ENCODE results near the gene WNT6.

The WNT6 gene

GRCh38 chr2:218878926-218879761 is 19.5 kb downstream of the WNT6 start:
- no peak for DNase-seq (ENCODE audit: low read depth in 1 of 2, low spot score in 1 of 2)
- in situ Hi-C loops (cut with HindIII; ENCODE audit: low pct_unique_long_range_greater_than_20kb, low sequenced_read_pairs), result no loop called here
- no peak for TF ChIP-seq JUND (IDR thresholded peaks at IDR 0.05; ENCODE audit: low read depth)

DNA sequence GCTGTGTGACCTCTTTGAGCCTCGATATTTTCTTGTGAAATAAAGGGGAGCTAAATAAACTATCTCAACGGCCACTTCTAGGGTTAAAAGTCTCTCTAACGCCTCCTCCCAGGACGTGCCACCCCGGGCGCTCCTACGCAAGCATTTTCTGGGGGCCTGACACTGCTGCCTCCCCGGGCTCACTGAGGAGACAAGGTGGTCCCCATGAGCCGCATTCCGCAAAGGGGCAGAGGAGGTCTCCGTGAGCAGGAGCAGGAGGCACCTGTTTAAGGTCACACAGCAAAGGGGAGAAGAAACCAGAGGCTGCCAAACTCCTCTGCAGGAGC is 20.1 kb downstream of the WNT6 start:
- no peak for TF ChIP-seq JUND (IDR thresholded peaks at IDR 0.05; ENCODE audit: low read depth)
- in situ Hi-C loops (cut with HindIII; ENCODE audit: low pct_unique_long_range_greater_than_20kb, low sequenced_read_pairs), result no loop called here

DNA sequence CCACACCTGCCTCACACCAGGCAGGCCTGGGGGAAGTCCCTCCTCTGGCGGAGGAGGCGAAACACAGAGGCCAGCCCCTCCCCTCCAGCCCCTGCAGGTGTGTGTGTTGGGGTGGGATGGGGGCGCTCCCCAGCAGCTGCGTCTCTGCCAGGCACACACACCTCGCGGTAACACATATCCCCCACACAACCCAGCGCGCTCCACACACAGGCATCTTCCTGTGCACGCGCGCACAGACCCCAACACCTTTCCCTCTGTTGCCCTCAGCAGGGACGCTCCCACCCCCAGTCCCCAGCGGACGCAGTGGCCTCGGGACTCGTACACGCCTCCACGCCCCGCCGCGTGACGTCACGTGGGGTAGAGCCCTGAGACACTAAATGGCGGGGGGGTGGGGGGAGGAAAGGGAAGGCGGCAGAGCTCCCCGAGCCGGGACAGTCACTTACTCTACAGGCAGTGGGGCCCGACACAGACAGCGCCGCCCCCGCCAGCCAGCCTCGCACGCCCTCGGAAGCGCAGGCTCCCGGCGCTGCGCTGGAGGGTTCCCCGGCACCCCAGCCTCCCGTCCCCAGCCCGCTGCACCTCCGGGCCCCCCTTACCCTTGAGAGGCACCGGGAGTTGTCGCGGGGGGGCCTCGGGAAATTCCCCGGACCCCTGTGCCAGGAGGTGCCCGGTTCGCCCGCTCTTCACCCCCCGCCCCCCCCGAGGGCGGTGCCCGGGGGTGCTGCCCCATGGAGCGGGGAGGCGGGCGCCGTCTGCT is 20.7 kb downstream of the WNT6 start, which contains the start of gene WNT10A:
Gene WNT10A (plus strand): TSS at position 751 of the 757 bp plus-strand sequence. CDS start 144 bp downstream, outside the sequence.
- TF ChIP-seq JUND (IDR thresholded peaks at IDR 0.05; ENCODE audit: low read depth), result no peak
- in situ Hi-C loops (cut with HindIII; ENCODE audit: low pct_unique_long_range_greater_than_20kb, low sequenced_read_pairs), result no loop called here

More for the DNA sequence above, 20.1 kb downstream of the WNT6 start:
- DNase-seq (ENCODE audit: low read depth in 1 of 2, low spot score in 1 of 2), result no peak

DNA sequence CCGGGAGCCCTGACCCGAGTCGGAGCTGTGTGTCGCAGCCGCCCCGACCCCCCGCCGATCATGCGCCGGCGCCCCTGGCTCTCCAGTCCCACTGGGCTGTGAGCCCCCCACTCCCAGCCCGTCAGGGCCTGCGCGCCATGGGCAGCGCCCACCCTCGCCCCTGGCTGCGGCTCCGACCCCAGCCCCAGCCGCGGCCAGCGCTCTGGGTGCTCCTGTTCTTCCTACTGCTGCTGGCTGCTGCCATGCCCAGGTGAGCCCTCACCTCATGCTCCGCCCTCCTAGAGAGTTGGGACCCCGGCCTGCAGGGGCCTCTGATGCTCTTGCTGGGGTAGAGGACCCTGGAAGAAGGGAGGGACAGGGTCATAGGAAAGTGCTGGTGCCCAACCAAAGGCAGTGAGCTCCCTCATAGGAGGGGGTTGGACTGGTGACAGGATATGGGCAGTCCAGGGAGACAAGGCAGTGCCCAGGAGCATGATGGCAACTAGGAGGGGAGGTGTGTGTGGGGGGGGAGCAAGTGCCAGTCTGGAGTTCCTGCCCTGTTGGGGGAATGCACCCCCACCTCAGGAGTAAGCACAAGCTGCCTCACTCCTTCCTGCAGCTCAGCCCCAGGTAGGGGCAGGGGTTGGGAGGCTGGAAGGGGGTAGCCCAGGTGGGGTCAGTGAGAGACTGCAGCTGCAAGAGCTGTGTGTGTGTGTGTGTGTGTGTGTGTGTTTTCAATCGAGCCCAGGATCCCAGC is 21.4 kb downstream of the WNT6 start:
- in situ Hi-C loops (cut with HindIII; ENCODE audit: low pct_unique_long_range_greater_than_20kb, low sequenced_read_pairs), result no loop called here
- TF ChIP-seq JUND (IDR thresholded peaks at IDR 0.05; ENCODE audit: low read depth), result no peak
- no peak for DNase-seq (ENCODE audit: low read depth in 1 of 2, low spot score in 1 of 2)

More for the DNA sequence above, 20.7 kb downstream of the WNT6 start, which contains the start of gene WNT10A:
- no peak for DNase-seq (ENCODE audit: low read depth in 1 of 2, low spot score in 1 of 2)

GRCh38 chr2:218881744-218882460 is 22.3 kb downstream of the WNT6 start:
- no peak for DNase-seq (ENCODE audit: low read depth in 1 of 2, low spot score in 1 of 2)
- in situ Hi-C loops (cut with HindIII; ENCODE audit: low pct_unique_long_range_greater_than_20kb, low sequenced_read_pairs), result no loop called here
- no peak for TF ChIP-seq JUND (IDR thresholded peaks at IDR 0.05; ENCODE audit: low read depth)

- no peak for TF ChIP-seq JUND (IDR thresholded peaks at IDR 0.05; ENCODE audit: low read depth)
- no peak for DNase-seq (ENCODE audit: low read depth in 1 of 2, low spot score in 1 of 2)
- in situ Hi-C loops (cut with HindIII; ENCODE audit: low pct_unique_long_range_greater_than_20kb, low sequenced_read_pairs), result no loop called here
Observed at GRCh38 chr2:218882461-218882816, 22.8 kb downstream of the WNT6 start.

- TF ChIP-seq JUND (IDR thresholded peaks at IDR 0.05; ENCODE audit: low read depth), result no peak
- in situ Hi-C loops (cut with HindIII; ENCODE audit: low pct_unique_long_range_greater_than_20kb, low sequenced_read_pairs), result no loop called here
- DNase-seq (ENCODE audit: low read depth in 1 of 2, low spot score in 1 of 2), result no peak
Observed at GRCh38 chr2:218882866-218883366, 23.3 kb downstream of the WNT6 start.

DNA sequence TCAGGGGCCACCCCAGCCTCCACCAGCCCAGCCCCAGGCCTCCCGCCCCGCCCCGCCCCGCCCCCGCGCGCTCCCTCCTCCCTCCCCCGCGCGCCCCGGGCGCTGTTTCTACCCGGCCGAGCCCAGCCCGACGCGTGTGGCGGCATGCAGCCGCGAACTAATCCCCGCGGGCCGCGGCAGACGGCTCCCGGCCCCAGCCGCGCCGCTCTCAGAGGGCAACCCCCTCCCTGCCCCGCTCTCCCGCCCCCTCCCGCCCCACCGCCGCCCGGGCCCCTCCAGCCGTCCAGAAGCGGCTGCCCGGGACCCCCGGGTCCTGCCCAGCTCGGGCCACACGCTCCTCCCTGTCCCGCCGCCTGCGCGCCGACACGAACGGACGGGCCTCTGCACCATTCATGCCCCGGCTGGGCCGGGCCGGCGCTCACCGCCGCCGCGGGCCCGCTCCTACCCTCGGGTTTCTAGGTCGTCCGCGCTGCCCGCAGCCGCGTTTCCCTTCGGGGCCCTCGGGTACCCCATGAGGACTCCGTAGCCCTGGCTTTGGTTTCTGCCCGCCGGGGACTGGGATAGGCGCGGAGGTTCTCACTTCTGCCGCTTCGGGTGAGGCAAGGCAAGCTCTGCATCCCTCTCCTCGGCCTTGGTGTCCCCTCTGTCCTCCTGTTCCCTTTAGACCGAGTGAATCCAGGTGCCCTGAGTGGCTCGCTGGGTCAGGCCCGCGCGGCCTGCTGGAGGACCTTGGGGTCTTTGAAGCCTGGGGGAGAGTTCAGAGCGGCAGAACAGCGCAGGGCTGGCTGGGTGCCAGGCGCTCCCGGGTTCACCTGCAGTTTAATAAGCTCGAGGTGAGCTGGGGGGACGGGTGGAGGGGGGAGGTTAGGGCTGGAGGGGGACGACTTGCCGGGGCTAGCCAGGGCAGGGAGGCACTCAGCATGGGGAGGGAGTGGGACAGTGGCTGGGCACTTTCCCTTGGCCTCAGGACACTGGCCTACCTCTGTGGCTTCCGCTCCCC is 24.2 kb downstream of the WNT6 start:
- no peak for DNase-seq (ENCODE audit: low read depth in 1 of 2, low spot score in 1 of 2)
- no peak for TF ChIP-seq JUND (IDR thresholded peaks at IDR 0.05; ENCODE audit: low read depth)

DNA sequence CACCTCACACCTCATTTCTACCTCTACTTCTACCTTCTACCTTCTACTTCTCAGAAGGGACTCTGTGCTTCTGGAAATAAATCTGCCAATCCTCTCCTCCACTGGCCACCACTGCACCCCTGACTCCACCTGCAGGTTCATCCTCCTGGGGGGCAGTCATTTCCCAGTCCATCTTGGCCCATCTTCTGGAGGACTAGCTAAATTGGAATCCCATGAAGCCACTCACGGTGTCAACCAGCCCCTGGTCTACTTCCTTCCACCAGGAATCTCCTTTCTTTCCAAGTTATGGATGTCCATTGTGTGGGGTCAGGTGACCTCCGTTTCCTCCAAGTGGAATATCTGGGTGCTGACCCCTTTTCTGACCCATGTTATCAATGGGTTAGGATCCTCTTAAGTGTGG is 24.9 kb downstream of the WNT6 start:
- no peak for DNase-seq (ENCODE audit: low read depth in 1 of 2, low spot score in 1 of 2)
- in situ Hi-C loops (cut with HindIII; ENCODE audit: low pct_unique_long_range_greater_than_20kb, low sequenced_read_pairs), result no loop called here
- TF ChIP-seq JUND (IDR thresholded peaks at IDR 0.05; ENCODE audit: low read depth), result no peak

More for the DNA sequence above, 24.2 kb downstream of the WNT6 start:
- in situ Hi-C loops (cut with HindIII; ENCODE audit: low pct_unique_long_range_greater_than_20kb, low sequenced_read_pairs), result no loop called here

DNA sequence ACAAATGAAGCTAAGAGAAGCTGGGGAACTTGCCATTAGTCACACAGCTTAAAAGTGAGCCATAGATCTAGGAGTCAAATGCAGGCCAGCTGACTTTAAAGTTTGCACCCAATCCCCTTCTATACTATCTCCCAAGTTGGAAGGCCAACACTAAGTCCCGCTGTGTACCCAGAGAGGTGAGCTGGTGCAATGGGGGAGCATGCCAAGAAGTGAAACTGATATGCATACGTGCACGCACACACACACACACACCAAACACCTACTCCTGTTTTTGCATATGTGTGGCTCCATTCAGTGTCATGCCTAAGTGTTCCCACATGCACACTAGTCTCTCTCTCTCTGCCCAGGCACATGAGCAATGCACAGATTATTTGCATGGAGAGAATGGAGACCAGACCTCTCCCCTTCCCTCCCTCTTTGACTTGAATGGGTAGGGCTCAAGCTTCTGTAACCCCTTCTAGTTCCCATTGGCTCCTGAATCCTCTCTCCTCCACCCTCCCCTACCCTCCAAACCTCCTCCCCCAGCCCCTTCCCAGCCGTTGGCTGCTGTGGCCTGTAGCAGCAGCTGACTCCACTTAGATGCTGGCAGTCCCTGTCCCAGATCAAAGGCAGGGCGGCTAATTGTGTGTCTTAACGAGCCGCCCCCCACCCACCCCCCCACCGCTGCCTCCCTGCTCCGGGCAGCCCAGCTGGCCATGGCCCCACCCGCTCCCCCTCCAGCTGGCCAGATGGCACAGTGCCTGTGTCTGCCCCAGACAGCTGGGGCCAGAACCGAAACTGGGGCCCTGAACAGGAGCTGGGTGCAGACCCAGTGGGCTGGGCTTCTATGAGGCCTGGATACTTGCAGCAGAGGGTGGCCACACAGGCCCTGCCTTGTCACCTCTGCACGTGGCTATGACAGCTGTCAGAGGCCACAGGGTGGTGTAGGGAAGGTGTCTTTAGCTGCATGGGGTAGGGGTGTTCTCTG is 26.7 kb downstream of the WNT6 start:
- no peak for TF ChIP-seq JUND (IDR thresholded peaks at IDR 0.05; ENCODE audit: low read depth)
- in situ Hi-C loops (cut with HindIII; ENCODE audit: low pct_unique_long_range_greater_than_20kb, low sequenced_read_pairs), result no loop called here
- no peak for DNase-seq (ENCODE audit: low read depth in 1 of 2, low spot score in 1 of 2)

Measured in T47D (cell line).